Stimulated activated CD8-positive, alpha-beta memory T cell treated with anti-CD3 and anti-CD28 coated beads, Interleukin-15, amount 100 ng/mL, for 1 hour (primary cell): ENCODE measurements around the gene STAT2.
"Not testable (repeated sequence)": the region's sequence is repeated elsewhere in the genome, so short reads cannot be mapped to it uniquely, and the experiment has no call there.

ENCODE experiments used
- DNase-seq: peaks from one replicate; pipeline ENCODE4 v3.0.0-alpha.2; 2020; ENCODE audit warnings: low read depth

STAT2 gene

GRCh38 chr12:56361487-56362129, 1.7 kb upstream of the STAT2 start:
- DNase-seq = no peak

- no peak for DNase-seq
Measured at GRCh38 chr12:56358836-56359532, 923 bp downstream of the STAT2 start.

GRCh38 chr12:56351325-56351724, 8.6 kb downstream of the STAT2 start:
- DNase-seq = no peak

- no peak for DNase-seq
Measured at GRCh38 chr12:56350662-56351061, 9.2 kb downstream of the STAT2 start.

GRCh38 chr12:56348776-56349175, 11.1 kb downstream of the STAT2 start:
- no peak for DNase-seq

GRCh38 chr12:56347255-56347654, 12.7 kb downstream of the STAT2 start:
- DNase-seq = not testable (repeated sequence)

- DNase-seq = no peak
Measured at GRCh38 chr12:56346675-56347074, 13.2 kb downstream of the STAT2 start.

- not testable (repeated sequence) for DNase-seq
Measured at GRCh38 chr12:56342290-56342689, 17.6 kb downstream of the STAT2 start.

- no peak for DNase-seq
Measured at GRCh38 chr12:56341616-56342015, 18.3 kb downstream of the STAT2 start.

- DNase-seq = no peak
Measured at GRCh38 chr12:56339158-56339422, 20.8 kb downstream of the STAT2 start.

- DNase-seq = peak; percentile 70
Measured at GRCh38 chr12:56338308-56339157, 21.4 kb downstream of the STAT2 start, which contains the start of gene IL23A. Gene IL23A (plus strand): TSS chr12:56338884. CDS start chr12:56339045, 161 bp downstream.

- DNase-seq = no peak
Measured at GRCh38 chr12:56337753-56338251, 22.1 kb downstream of the STAT2 start.

- no peak for DNase-seq
Measured at GRCh38 chr12:56336361-56337167, 23.3 kb downstream of the STAT2 start.

GRCh38 chr12:56335527-56335926, 24.4 kb downstream of the STAT2 start:
- DNase-seq = not testable (repeated sequence)

- DNase-seq = no peak
Measured at GRCh38 chr12:56334490-56334793, 25.5 kb downstream of the STAT2 start.

GRCh38 chr12:56333679-56334489, 26.0 kb downstream of the STAT2 start, which contains the start of gene PAN2:
Gene PAN2 (minus strand): TSS chr12:56334000. CDS start chr12:56333094, 906 bp downstream.
- peak; percentile 79 for DNase-seq

- no peak for DNase-seq
Measured at GRCh38 chr12:56333197-56333678, 26.7 kb downstream of the STAT2 start.

GRCh38 chr12:56332512-56333196, 27.3 kb downstream of the STAT2 start:
- DNase-seq = no peak

- DNase-seq = no peak
Measured at GRCh38 chr12:56330936-56331490, 28.9 kb downstream of the STAT2 start.

GRCh38 chr12:56326533-56326932, 33.4 kb downstream of the STAT2 start:
- no peak for DNase-seq
